Right hindlimb (tissue), 1 donor: ENCODE results near the gene DYRK2.

Source experiments
- DNase-seq: peaks from one replicate; pipeline ENCODE4 v3.0.0-alpha.2; 2018

Gene DYRK2

GRCh38 chr12:67648521-67649260, at the start of gene DYRK2:
Gene DYRK2, plus strand, starts transcription at chr12:67648745. Its CDS starts 389 bp downstream, at chr12:67649134.
- DNase-seq = peak; percentile 91

DNA sequence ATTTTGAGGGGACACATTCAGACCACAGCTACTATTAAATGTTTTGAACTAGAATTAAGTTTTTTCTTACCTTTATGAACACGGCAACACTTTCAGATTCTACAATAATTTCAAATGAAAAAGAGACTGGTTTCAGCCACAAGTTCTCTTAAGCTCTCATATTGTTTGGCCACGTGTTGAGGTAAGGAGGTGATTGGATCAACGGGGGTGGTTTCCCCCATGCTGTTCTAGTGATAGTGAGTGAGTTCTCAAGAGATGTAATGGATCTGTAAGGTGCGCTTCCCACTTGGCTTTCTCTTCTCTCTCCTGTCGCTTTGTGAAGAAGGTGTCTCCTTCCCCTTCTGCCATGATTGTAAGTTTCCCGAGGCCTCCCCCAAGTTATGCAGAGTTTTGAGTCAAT, 48.9 kb upstream of the DYRK2 start:
- no peak for DNase-seq

GRCh38 chr12:67601126-67601525, 47.4 kb upstream of the DYRK2 start:
- no peak for DNase-seq

DNA sequence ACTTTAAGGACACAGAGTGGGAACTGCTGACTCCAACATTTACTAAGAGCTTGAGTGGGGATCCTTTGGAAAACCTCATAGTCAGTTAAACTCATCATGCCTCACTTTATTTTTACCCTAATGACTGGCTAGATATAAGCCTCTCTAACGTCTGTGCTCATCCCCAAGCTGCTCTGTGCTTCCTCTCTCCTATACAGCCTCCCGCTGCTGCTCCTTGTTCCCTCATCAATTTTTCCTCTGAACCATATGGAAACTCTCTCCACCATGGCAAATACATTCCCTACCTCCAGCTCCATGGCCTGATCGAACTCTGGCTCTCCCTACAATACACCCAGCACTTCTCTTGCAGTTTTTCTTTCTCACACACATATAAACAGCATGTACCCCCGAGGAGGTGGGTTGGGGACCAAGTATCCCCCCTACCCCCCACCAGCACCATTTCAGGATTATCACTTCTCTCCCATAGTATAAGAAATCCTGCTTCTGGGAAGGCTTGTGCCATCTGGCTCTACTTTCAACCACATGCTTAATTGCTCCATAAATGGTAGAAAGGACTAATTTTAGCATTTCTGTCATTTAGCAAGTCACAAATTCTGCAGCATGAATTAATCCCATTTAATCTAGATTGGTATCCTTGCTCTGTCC, 39.2 kb upstream of the DYRK2 start:
- DNase-seq = no peak

DNA sequence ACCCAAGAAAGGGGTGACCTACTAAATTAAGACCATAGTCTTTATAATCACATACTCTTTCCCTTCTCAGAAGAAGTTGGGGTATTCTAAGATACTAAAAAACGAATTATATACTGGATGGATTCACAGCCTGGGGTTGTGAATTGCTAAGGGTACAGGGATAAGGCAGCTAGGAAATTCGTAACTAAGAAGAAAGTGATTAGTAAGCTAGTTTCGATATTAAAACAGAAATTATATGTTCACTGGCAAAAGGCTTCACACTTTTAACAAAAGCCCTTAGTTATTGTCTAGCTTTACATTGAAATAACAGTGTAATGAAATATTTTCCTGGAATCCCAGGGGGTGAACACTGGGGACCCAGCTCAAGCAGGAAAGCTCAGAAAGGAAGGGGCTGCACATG, 35.5 kb upstream of the DYRK2 start:
- no peak for DNase-seq

GRCh38 chr12:67617629-67618028, 30.9 kb upstream of the DYRK2 start:
- no peak for DNase-seq

DNA sequence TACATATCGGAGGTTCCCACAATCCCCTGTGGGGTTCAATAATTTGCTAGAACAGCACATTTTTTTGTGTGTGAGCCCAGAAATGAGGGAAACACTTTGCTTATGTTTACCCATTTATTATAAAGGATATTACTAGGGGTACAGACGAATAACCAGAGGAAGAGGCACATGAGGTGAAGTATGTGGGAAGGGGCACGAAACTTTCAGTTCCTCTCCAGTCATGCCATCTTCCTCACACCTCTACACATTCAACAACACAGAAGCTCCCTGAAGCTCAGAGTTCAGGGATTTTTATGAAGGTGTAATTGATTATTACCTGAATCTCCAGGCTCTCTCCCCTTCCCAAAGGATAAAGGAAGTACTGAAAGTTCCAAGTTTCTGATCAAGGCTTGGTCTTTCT, 30.2 kb upstream of the DYRK2 start:
- no peak for DNase-seq

GRCh38 chr12:67621112-67621511, 27.4 kb upstream of the DYRK2 start:
- no peak for DNase-seq

DNA sequence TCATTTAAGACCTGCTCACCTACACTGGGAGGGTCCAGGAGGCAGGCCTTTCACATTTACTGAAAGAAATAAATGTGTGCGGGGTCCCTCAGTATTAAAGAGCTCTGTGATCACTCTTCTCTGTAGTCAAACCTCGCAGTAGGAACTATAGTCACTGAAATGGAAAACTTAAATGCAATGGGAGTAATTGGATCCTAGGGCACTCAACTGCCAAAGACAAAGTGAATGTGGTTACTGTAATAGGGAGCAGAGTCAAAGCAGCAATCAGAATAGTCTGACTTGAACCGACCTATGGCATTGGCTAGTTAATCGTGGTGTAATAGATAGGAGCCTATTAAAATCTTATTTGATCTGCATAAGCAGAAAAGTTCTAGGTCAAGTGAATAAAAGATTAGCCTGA, 26.6 kb upstream of the DYRK2 start:
- no peak for DNase-seq

- DNase-seq = no peak
Measured at GRCh38 chr12:67623259-67623658, 25.3 kb upstream of the DYRK2 start.

DNA sequence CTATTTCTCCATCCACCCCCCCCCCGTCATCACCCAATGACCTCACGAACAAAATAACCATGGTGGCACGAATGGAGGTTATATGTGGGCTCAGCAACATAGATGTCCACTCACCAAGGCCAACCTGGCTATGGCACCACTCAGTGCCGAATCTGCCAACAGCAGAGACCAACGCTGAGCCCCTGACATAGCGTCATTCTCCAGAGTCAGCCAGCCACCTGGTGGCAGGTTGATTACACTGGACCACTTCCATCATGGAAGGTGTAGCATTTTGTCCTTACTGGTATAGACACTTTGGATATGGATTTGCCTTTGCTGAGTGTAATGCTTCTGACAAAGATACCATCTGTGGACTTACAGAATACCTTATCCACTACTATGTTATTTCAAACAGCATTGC, 24.2 kb upstream of the DYRK2 start:
- no peak for DNase-seq

- DNase-seq = no peak
Measured at GRCh38 chr12:67625004-67625403, 23.5 kb upstream of the DYRK2 start.

DNA sequence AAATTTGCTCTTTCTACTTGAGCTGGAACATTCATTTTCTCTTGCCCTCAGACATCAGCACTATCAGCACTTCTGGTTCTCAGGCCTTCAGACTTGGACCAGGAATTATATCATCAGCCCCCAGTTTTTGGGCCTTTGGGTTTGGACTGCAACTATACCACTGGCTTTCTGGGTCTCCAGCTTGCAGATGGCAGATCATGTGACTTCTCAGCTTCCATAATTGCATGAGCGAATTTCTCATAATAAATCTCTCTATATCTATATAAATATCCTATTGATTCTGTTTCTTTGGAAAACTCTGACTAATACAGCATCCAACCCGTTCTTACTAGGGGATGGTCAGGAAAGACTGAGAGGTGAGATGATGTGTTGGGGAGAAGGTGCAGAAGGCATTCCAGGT, 22.4 kb upstream of the DYRK2 start:
- no peak for DNase-seq

DNA sequence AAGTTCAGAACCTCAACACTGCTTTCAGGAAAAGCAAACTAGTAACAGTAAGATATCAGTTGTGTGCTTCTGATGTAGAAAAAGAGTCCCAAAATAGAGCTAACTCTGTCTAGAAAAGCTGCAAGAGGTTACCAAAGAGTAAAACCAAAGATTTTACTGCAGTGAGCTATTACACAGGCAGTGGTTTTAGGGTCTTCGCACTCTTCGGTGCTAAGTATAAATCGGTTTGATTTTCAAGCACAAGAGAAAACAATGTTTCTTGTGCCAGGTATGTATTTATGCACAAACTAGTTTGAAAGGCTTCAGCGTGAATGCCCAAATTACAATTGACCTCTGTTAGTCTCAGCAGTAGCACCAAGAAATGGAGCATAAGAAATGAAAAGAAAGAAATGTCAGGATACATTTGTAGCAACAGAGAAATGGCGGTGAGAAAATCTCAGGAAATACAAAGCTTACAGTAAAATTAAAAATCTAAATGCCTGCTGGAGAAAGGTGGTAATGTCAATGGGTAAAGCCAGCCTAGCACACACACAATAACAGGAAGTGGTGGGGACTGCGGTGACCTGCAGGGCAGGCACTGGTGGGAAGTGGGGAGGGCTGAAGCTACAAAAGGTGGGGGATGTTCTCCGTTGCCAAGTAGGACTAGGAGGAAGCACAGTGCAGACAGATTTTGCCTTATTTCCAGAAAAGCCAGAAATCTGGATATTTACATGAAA, 18.0 kb upstream of the DYRK2 start:
- DNase-seq = peak; percentile 52

- DNase-seq = no peak
Measured at GRCh38 chr12:67632005-67632404, 16.5 kb upstream of the DYRK2 start.

GRCh38 chr12:67633024-67633610, 15.4 kb upstream of the DYRK2 start:
- no peak for DNase-seq

GRCh38 chr12:67633708-67634107, 14.8 kb upstream of the DYRK2 start:
- peak; percentile 42 for DNase-seq

DNA sequence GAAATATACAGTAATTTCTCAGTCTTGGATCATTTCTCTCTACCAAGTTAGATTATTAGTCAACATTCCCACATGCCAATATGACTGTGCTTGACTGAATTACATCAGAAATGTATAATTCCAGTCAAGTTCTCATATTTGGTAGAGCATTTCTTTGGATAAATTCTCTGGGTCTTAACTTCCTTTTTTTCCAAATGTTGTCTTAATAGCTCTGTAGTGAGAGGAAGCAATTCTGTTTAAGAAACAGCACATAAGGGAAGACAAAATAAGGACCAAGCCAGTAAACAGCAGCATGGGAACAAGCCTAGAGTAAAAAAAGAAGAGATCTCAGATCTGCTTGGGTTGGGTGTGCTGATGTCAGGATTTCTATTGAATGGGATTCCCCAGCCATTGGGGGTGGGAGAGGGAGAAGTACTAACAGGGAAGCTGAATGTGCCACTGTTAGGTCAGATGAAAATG, 14.2 kb upstream of the DYRK2 start:
- DNase-seq = no peak

GRCh38 chr12:67637718-67638117, 10.8 kb upstream of the DYRK2 start:
- no peak for DNase-seq

GRCh38 chr12:67638694-67639093, 9.9 kb upstream of the DYRK2 start:
- DNase-seq = no peak

- DNase-seq = no peak
Measured at GRCh38 chr12:67640863-67641262, 7.7 kb upstream of the DYRK2 start.

GRCh38 chr12:67645126-67645525, 3.4 kb upstream of the DYRK2 start:
- no peak for DNase-seq

GRCh38 chr12:67645601-67646000, 2.9 kb upstream of the DYRK2 start:
- no peak for DNase-seq

- no peak for DNase-seq
Measured at GRCh38 chr12:67646775-67647174, 1.8 kb upstream of the DYRK2 start.
